ENCODE results near the gene RBMY1J. TPM values are rescaled to one million over a fixed set of nuclear protein-coding genes. Genes with fewer than 3 reads are reported as not detected.
"Not testable (repeated sequence)": the region's sequence is repeated elsewhere in the genome, so short reads cannot be mapped to it uniquely, and the experiment has no call there.

RBMY1J gene
- total RNA-seq (2014; rRNA removed; shearing (Covaris generic)) = not detected in 2 replicates

GRCh38 chrY:22403110-22403509 lies at the start of gene RBMY1J:
Gene RBMY1J, plus strand, starts transcription at chrY:22403410. Its CDS starts 2,038 bp downstream, at chrY:22405448.
- H3K27ac ChIP-seq; DNase-seq (ENCODE audit: low read depth in 1 of 2, low spot score in 2 of 2); H3K36me3 ChIP-seq; H3K4me1 ChIP-seq (replicated peaks); H3K4me3 ChIP-seq; H3K9me3 ChIP-seq (replicated peaks); H3K27me3 ChIP-seq (replicated peaks): not testable (repeated sequence)

- H3K4me3 ChIP-seq = no peak overlapping the region
- no peaks in the 10 kb centered on the region for H3K27me3 ChIP-seq (replicated peaks)
- H3K36me3 ChIP-seq = no peaks in the 10 kb centered on the region
- H3K9me3 ChIP-seq (replicated peaks) = no peaks in the 10 kb centered on the region
- no peak overlapping the region for H3K27ac ChIP-seq
- no peaks in the 10 kb centered on the region for H3K4me1 ChIP-seq (replicated peaks)
- no peak for DNase-seq (ENCODE audit: low read depth in 1 of 2, low spot score in 2 of 2)
These were observed 35.8 kb upstream of the RBMY1J start for GRCh38 chrY:22367416-22367815.

GRCh38 chrY:22370623-22371022 lies 32.6 kb upstream of the RBMY1J start:
- no peaks in the 10 kb centered on the region for H3K27me3 ChIP-seq (replicated peaks)
- no peaks in the 10 kb centered on the region for H3K4me1 ChIP-seq (replicated peaks)
- no peaks in the 10 kb centered on the region for H3K36me3 ChIP-seq
- H3K27ac ChIP-seq = no peak overlapping the region
- no peak for DNase-seq (ENCODE audit: low read depth in 1 of 2, low spot score in 2 of 2)
- no peaks in the 10 kb centered on the region for H3K9me3 ChIP-seq (replicated peaks)
- no peak overlapping the region for H3K4me3 ChIP-seq

DNA sequence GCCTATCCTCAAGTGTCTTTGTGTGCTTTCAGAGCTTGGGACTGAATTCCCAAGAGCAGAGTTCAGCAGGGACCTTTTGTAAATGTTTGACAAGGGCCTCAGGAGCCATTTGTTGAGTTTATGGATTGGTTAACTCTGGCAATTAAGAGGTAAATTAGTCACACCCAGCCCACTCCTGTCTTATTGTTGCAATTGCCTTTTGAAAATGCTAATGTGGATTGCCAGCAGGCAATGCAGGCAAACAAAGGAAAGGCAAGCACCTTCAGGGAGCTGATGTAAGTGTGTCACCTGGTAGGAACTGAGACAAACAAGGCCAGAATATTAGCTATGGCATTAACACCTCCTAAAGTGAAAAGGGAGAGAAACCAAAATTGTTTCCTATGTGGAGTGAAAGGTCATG lies 29.7 kb upstream of the RBMY1J start:
- no peak overlapping the region for H3K27ac ChIP-seq

DNA sequence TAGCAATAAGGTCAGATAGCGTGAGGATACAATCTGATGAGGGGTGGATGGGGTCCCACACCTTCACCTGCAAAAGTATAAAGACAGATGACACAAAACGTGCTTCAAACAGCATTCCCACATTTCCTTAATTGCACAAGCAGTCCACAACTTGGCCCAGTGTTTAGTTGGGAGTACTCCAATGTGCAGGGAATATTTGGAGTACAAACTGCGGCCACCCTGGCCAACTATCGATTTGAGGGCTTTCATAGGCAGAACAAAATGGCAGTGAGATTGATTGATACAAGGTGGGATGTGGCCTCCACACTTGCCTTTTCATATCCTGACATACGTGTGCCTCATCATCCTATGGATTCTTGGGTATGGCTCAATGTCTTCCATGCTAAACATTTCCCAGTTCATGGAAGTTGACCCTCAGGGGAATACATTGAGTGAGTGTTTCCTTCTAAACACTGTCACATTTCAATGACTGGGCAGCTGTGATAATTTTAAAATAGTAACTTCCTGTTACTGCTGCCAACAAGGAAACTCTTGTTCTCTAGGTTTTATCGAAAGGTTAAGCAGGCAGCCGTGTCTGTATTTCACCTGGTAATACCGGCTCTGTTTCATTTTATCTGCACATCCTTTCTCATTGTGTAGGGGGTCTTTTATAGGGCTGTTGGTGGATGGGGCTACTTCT lies 41.6 kb downstream of the RBMY1J start:
- H3K27ac ChIP-seq; H3K4me1 ChIP-seq (replicated peaks); H3K27me3 ChIP-seq (replicated peaks); H3K9me3 ChIP-seq (replicated peaks); DNase-seq (ENCODE audit: low read depth in 1 of 2, low spot score in 2 of 2); H3K36me3 ChIP-seq; H3K4me3 ChIP-seq: not testable (repeated sequence)

More for the DNA sequence above, 29.7 kb upstream of the RBMY1J start:
- Histone ChIP-seq H3K4me1 (replicated peaks) (no peaks in the 10 kb centered on the region), H3K9me3 (replicated peaks) (no peaks in the 10 kb centered on the region), H3K27me3 (replicated peaks) (no peaks in the 10 kb centered on the region), H3K4me3 (no peak overlapping the region), H3K36me3 (no peaks in the 10 kb centered on the region)
- no peak for DNase-seq (ENCODE audit: low read depth in 1 of 2, low spot score in 2 of 2)

GRCh38 chrY:22455522-22455921 lies 52.3 kb downstream of the RBMY1J start:
- DNase-seq (ENCODE audit: low read depth in 1 of 2, low spot score in 2 of 2); H3K27me3 ChIP-seq (replicated peaks); H3K4me1 ChIP-seq (replicated peaks); H3K4me3 ChIP-seq; H3K27ac ChIP-seq; H3K36me3 ChIP-seq; H3K9me3 ChIP-seq (replicated peaks): not testable (repeated sequence)

DNA sequence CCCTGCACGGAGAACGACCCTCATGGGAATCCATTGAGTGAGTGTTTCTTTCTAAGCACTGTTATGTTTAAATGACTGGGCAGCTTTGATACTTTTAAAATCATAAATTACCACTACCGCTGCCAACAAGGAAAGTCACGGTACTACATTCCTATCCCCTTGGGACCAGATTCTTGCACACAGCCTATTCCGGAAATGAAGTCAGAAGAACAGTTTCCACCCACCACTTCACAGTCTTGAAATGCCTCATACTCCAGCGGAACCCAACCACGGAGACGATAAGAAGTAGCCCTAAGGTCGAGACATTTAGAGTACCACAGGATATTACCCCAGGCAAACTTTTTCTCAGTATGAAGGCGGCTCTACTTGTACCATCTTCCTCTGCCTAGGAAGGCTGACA lies 58.8 kb downstream of the RBMY1J start:
- H3K9me3 ChIP-seq (replicated peaks); H3K27ac ChIP-seq; H3K4me3 ChIP-seq; DNase-seq (ENCODE audit: low read depth in 1 of 2, low spot score in 2 of 2); H3K4me1 ChIP-seq (replicated peaks); H3K36me3 ChIP-seq; H3K27me3 ChIP-seq (replicated peaks): not testable (repeated sequence)

Other genes starting within 250 kb of the RBMY1J start
- gene RBMY1F, start 220.5 kb upstream of the RBMY1J start, total RNA-seq (2014; rRNA removed; shearing (Covaris generic)) = not detected in 2 replicates